Fibroblast of lung (primary cell): ENCODE data around the gene PGR. TPM values are rescaled to one million over a fixed set of nuclear protein-coding genes. Genes with fewer than 3 reads are reported as not detected.
A peak's percentile ranks its signal among the peaks of the same experiment; 100 is the strongest.

ENCODE experiments used
- DNase-seq, 2 donors: peaks; one replicate each; pipeline versions ENCODE4 v3.0.0 to v3.0.0-alpha.2; 2010; ENCODE audit warnings: low read depth in 2 of 2
- H2AFZ ChIP-seq: 2 replicates; pipeline ENCODE4 v1.5.1; 2012; ENCODE audit warnings: low read length, control low read depth, inconsistent platforms
- H3K27ac ChIP-seq: 2 replicates; pipeline ENCODE4 v1.5.1; 2011; ENCODE audit warnings: low read length, control low read depth; ENCODE audit not compliant: insufficient read depth
- H3K27me3 ChIP-seq: 2 replicates; pipeline ENCODE4 v1.5.1; 2011; ENCODE audit warnings: mild to moderate bottlenecking, low read length; ENCODE audit not compliant: control insufficient read depth, insufficient read depth
- H3K36me3 ChIP-seq: 2 replicates; pipeline ENCODE4 v1.5.1; 2011; ENCODE audit warnings: low read length; ENCODE audit not compliant: control insufficient read depth, insufficient read depth
- H3K4me1 ChIP-seq: 2 replicates; pipeline ENCODE4 v1.5.1; 2011; ENCODE audit warnings: low read length; ENCODE audit not compliant: control insufficient read depth, insufficient read depth; ENCODE audit errors: extremely low read depth
- H3K4me2 ChIP-seq: 2 replicates; pipeline ENCODE4 v1.5.1; 2011; ENCODE audit warnings: low read length, control low read depth; ENCODE audit not compliant: insufficient read depth; ENCODE audit errors: extremely low read depth
- H3K4me3 ChIP-seq, 4 experiments: fragments of 200-600 bp in 1 of 4; sonication (generic) in 1 of 4; replicated peaks in 1 of 4; 2 replicates each; pipeline ENCODE4 v1.5.1; 2011 to 2016; ENCODE audit warnings: low read length in 4 of 4, low read depth in 3 of 4, mild to moderate bottlenecking in 3 of 4, control low read depth in 2 of 4, inconsistent platforms in 1 of 4, mixed read lengths in 1 of 4; ENCODE audit not compliant: insufficient read depth in 1 of 4; ENCODE audit errors: control extremely low read depth in 1 of 4
- H3K79me2 ChIP-seq: 2 replicates; pipeline ENCODE4 v1.5.1; 2012; ENCODE audit warnings: mild to moderate bottlenecking, low read length, inconsistent platforms; ENCODE audit not compliant: control insufficient read depth, insufficient read depth
- H3K9ac ChIP-seq: 2 replicates; pipeline ENCODE4 v1.5.1; 2011; ENCODE audit warnings: mild to moderate bottlenecking, low read length, control low read depth; ENCODE audit not compliant: insufficient read depth
- H3K9me3 ChIP-seq: 2 replicates; pipeline ENCODE4 v1.5.1; 2012; ENCODE audit warnings: low read depth, low read length; ENCODE audit not compliant: control insufficient read depth, insufficient read depth
- H4K20me1 ChIP-seq: 2 replicates; pipeline ENCODE4 v1.5.1; 2011; ENCODE audit warnings: low read length; ENCODE audit not compliant: control insufficient read depth, insufficient read depth; ENCODE audit errors: extremely low read depth
- CTCF ChIP-seq, 2 donors: IDR thresholded peaks in 1 of 2; conservative IDR thresholded peaks in 1 of 2; 1 replicate in 1 of 2; 2 replicates in 1 of 2; pipeline ENCODE4 v1.5.1; 2011 to 2012; ENCODE audit warnings: low read length in 2 of 2, control low read depth in 1 of 2, inconsistent platforms in 1 of 2, low read depth in 1 of 2, mild to moderate bottlenecking in 1 of 2
- EZH2 ChIP-seq: IDR thresholded peaks from 2 replicates; pipeline ENCODE4 v1.5.1; 2012; ENCODE audit warnings: low read length, control low read depth, mild to moderate bottlenecking; ENCODE audit errors: missing control alignments
- polyA plus RNA-seq, 2 donors: library from polyadenylated mRNA; depleted of rRNA in 1 of 2; stranded (reverse) in 1 of 2; unstranded in 1 of 2; fragments of >200 nt; gene quantifications; 2 replicates each; pipeline ENCODE4 v1.2.1, GENCODE V29; 2011 to 2012; ENCODE audit warnings: missing spikeins in 1 of 2
- total RNA-seq: library from RNA; depleted of rRNA; stranded (reverse); fragments of >200 nt; gene quantifications from 2 replicates; pipeline ENCODE4 v1.2.1, GENCODE V29; 2014

Gene PGR
- total and polyA plus RNA-seq, 2 donors (not counting 1 experiment from before 2014, with no cell fraction given) = 0.19 to 2.0 TPM

- TF ChIP-seq EZH2 = no peak
- no peak for TF ChIP-seq CTCF (conservative IDR thresholded peaks at IDR 0.05 in 1 of 2, IDR thresholded peaks at IDR 0.05 in 1 of 2; ENCODE audit: low read depth in 1 of 2, low read length in 2 of 2)
- H3K27ac ChIP-seq = no peak overlapping the region
- H3K79me2 ChIP-seq = no peaks in the 10 kb centered on the region
- no peaks in the 10 kb centered on the region for H4K20me1 ChIP-seq
- H3K9me3 ChIP-seq = no peaks in the 10 kb centered on the region
- H3K4me3 ChIP-seq = no peak overlapping the region
- no peaks in the 10 kb centered on the region for H3K4me1 ChIP-seq
- H3K27me3 ChIP-seq = no peaks in the 10 kb centered on the region
- no peak overlapping the region for H3K9ac ChIP-seq
- no peak for DNase-seq
- H3K4me2 ChIP-seq = no peak overlapping the region
- no peak overlapping the region for H2AFZ ChIP-seq
- H3K36me3 ChIP-seq = no peaks in the 10 kb centered on the region
These were observed 117.7 kb downstream of the PGR start for GRCh38 chr11:101011881-101012280.

GRCh38 chr11:101010899-101011298 is 118.7 kb downstream of the PGR start:
- H3K9me3 ChIP-seq = no peaks in the 10 kb centered on the region
- no peaks in the 10 kb centered on the region for H3K27me3 ChIP-seq
- no peak overlapping the region for H3K9ac ChIP-seq
- TF ChIP-seq CTCF (conservative IDR thresholded peaks at IDR 0.05 in 1 of 2, IDR thresholded peaks at IDR 0.05 in 1 of 2; ENCODE audit: low read depth in 1 of 2, low read length in 2 of 2) = no peak
- TF ChIP-seq EZH2 = no peak
- H3K27ac ChIP-seq = no peak overlapping the region
- H3K36me3 ChIP-seq = no peaks in the 10 kb centered on the region
- H3K79me2 ChIP-seq = no peaks in the 10 kb centered on the region
- H3K4me2 ChIP-seq = no peak overlapping the region
- H3K4me3 ChIP-seq = no peak overlapping the region
- DNase-seq = peak in 1 of 2 donors; percentile 63
- H4K20me1 ChIP-seq = no peaks in the 10 kb centered on the region
- H3K4me1 ChIP-seq = no peaks in the 10 kb centered on the region
- no peak overlapping the region for H2AFZ ChIP-seq

- no peak overlapping the region for H3K27ac ChIP-seq
- no peaks in the 10 kb centered on the region for H4K20me1 ChIP-seq
- DNase-seq = no peak
- no peak overlapping the region for H3K4me2 ChIP-seq
- no peak overlapping the region for H3K4me3 ChIP-seq
- no peaks in the 10 kb centered on the region for H3K4me1 ChIP-seq
- H3K9ac ChIP-seq = no peak overlapping the region
- H3K79me2 ChIP-seq = no peaks in the 10 kb centered on the region
- H3K36me3 ChIP-seq = no peaks in the 10 kb centered on the region
- no peak for TF ChIP-seq CTCF (conservative IDR thresholded peaks at IDR 0.05 in 1 of 2, IDR thresholded peaks at IDR 0.05 in 1 of 2; ENCODE audit: low read depth in 1 of 2, low read length in 2 of 2)
- no peak for TF ChIP-seq EZH2
- H2AFZ ChIP-seq = no peak overlapping the region
- no peaks in the 10 kb centered on the region for H3K27me3 ChIP-seq
- no peaks in the 10 kb centered on the region for H3K9me3 ChIP-seq
These were observed 119.9 kb downstream of the PGR start for GRCh38 chr11:101009690-101010055.
